Psoas muscle (tissue), 8 donors: ENCODE data around the gene MRPS18A. TPM values are rescaled to one million over a fixed set of nuclear protein-coding genes. Genes with fewer than 3 reads are reported as not detected.

Experiments used
- ATAC-seq, 4 donors: fragments of 200-7000 bp; cut with Tn5 transposase; one replicate each; pipeline ENCODE4 v1.9.1; 2020; ENCODE audit warnings: moderate library complexity in 3 of 4, mild to moderate bottlenecking in 2 of 4
- DNase-seq, 2 donors: peaks; one replicate each; pipeline ENCODE4 v3.0.0-alpha.2; 2020
- H3K27ac ChIP-seq: fragments of 200-600 bp; one replicate; pipeline ENCODE4 v1.8.0; 2022
- H3K27me3 ChIP-seq, 3 donors: fragments of 200-600 bp in 1 of 3; one replicate each; pipeline versions ENCODE4 v1.6.1 to v1.8.0; 2013 to 2022; ENCODE audit warnings: low read length in 2 of 3, mild to moderate bottlenecking in 2 of 3, moderate library complexity in 1 of 3; ENCODE audit not compliant: insufficient read depth in 3 of 3
- H3K36me3 ChIP-seq, 2 donors: fragments of 200-600 bp in 1 of 2; one replicate each; pipeline versions ENCODE4 v1.6.1 to v1.8.0; 2013 to 2022; ENCODE audit warnings: low read depth in 1 of 2, mild to moderate bottlenecking in 1 of 2, moderate library complexity in 1 of 2; ENCODE audit not compliant: insufficient read depth in 1 of 2
- H3K4me1 ChIP-seq: fragments of 200-600 bp; one replicate; pipeline ENCODE4 v1.8.0; 2022
- H3K4me3 ChIP-seq: fragments of 200-600 bp; one replicate; pipeline ENCODE4 v1.8.0; 2022; ENCODE audit warnings: mild to moderate bottlenecking
- H3K9me3 ChIP-seq: fragments of 200-600 bp; one replicate; pipeline ENCODE4 v1.8.0; 2022
- CTCF ChIP-seq: fragments of 200-600 bp; IDR thresholded peaks from one replicate; pipeline ENCODE4 v1.8.0; 2022; ENCODE audit warnings: antibody characterized with exemption
- WGBS, 3 donors: extraction: QIAGEN DNeasy Blood & Tissue Kit; methylation state at CpG; one replicate each; pipeline versions ENCODE4 v1.1.6 to v1.1.7; 2013; 5-methylcytosine and 5-hydroxymethylcytosine counted together
- intact Hi-C, 2 donors: fragments of 100-400 bp; cut with DNase I; formaldehyde crosslinking; loops; one replicate each; pipeline versions ENCODE4 v1.11.0 to v1.14.2; 2022
- polyA plus RNA-seq, 3 donors: library from polyadenylated mRNA; stranded (reverse); fragments of 200-250 nt; gene quantifications; one replicate each; pipeline ENCODE4 v1.2.3, GENCODE V29; 2013
- total RNA-seq, 4 donors: library from RNA; stranded (reverse); fragmentation: NEBNext Ultra II Directional in 2 of 4; extraction: Animal tissue kit (Norgen Biotek cat#: 25700) in 2 of 4; gene quantifications; one replicate each; pipeline versions ENCODE4 v1.2.1 to v1.2.4, GENCODE V29; 2021 to 2023
- donor health status: healthy with polysubstance abuse.
- donor health status: DM: no; HTN: no; CAD: no; lungs with moderate emphysema.
- donor health status: Bipolar disorder and iron deficiency.
- donor health status: healthy.
- donor health status: DM: yes; HTN: yes; CAD: no.
- donor health status: DM: no; HTN: no; CAD: no.
- donor health status: DM: no; HTN: no; CAD: no.
- donor health status: DM: yes; HTN: yes; CAD: no.

Gene MRPS18A
- total and polyA plus RNA-seq, 7 donors, result 64.1 to 152 (median 131) TPM

- DNase-seq (peak; percentile 71 to 82), ATAC-seq (peak; percentile 54 to 83 (median 66))
- Histone ChIP-seq H3K27ac (no peak within 1 kb of the TSS), H3K36me3 (peaks cover 3 to 33% of the 10 kb centered on the region in 2 donors), H3K9me3 (no peaks in the 10 kb centered on the region), H3K4me1 (peaks cover 3% of the 10 kb centered on the region), H3K4me3 (peak within 1 kb of the TSS; percentile 68), H3K27me3 (no peaks in the 10 kb centered on the region)
- no peak for TF ChIP-seq CTCF
- WGBS, 3 donors, result 4 to 6% (median 6%) methylated on average over 43 to 52 of the region's 52 CpGs
- intact Hi-C loops, result no loop called here
Observed at GRCh38 chr6:43644940-43645612, 42.5 kb downstream of the MRPS18A start, which contains the start of gene RSPH9. RSPH9 (plus strand) TSS chr6:43645036; CDS start chr6:43645099, 63 bp downstream.

- intact Hi-C loops, result loop anchor here in 1 of 2 donors (10.0 kb wide), 1 partner anchor 435 kb away; no protein-coding TSS in a partner anchor
- Histone ChIP-seq H3K36me3 (peaks cover 3 to 65% of the 10 kb centered on the region in 2 donors), H3K4me3 (no peak overlapping the region), H3K9me3 (no peaks in the 10 kb centered on the region), H3K4me1 (peaks cover 38% of the 10 kb centered on the region), H3K27ac (no peak overlapping the region), H3K27me3 (no peaks in the 10 kb centered on the region)
- ATAC-seq (no peak), DNase-seq (no peak)
- 85 to 92% (median 85%) methylated on average over 21 of the region's 21 CpGs for WGBS, 3 donors
- TF ChIP-seq CTCF, result no peak
Observed at GRCh38 chr6:43639984-43640800, 47.4 kb downstream of the MRPS18A start.

- H3K9me3 ChIP-seq, result no peaks in the 10 kb centered on the region
- H3K27ac ChIP-seq, result peak overlapping the region; percentile 92
- ATAC-seq, result peak; percentile 16 to 42 (median 30)
- intact Hi-C loops, result loop anchor here in 1 of 2 donors (10.0 kb wide), 1 partner anchor 439 kb away; no protein-coding TSS in a partner anchor
- H3K36me3 ChIP-seq, result peaks cover 3 to 45% of the 10 kb centered on the region in 2 donors
- TF ChIP-seq CTCF, result no peak
- no peaks in the 10 kb centered on the region for H3K27me3 ChIP-seq
- 11 to 18% (median 14%) methylated on average over 7 of the region's 7 CpGs for WGBS, 3 donors
- H3K4me3 ChIP-seq, result peak overlapping the region; percentile 92
- no peak for DNase-seq
- peaks cover 42% of the 10 kb centered on the region for H3K4me1 ChIP-seq
Observed at GRCh38 chr6:43636308-43636659, 51.3 kb downstream of the MRPS18A start.

- WGBS, 3 donors, result 3 to 4% (median 3%) methylated on average over 44 to 48 of the region's 48 CpGs
- H3K4me1 ChIP-seq, result peaks cover 43% of the 10 kb centered on the region
Observed at GRCh38 chr6:43635387-43636307, 51.9 kb downstream of the MRPS18A start, which contains the start of gene MAD2L1BP. MAD2L1BP (plus strand) TSS chr6:43635840; CDS start chr6:43635876, 36 bp downstream.

More at GRCh38 chr6:43635387-43636307, 51.9 kb downstream of the MRPS18A start, which contains the start of gene MAD2L1BP:
- Histone ChIP-seq H3K4me3 (peak within 1 kb of the TSS; percentile 92), H3K36me3 (peaks cover 3 to 38% of the 10 kb centered on the region in 2 donors), H3K9me3 (no peaks in the 10 kb centered on the region), H3K27ac (peak within 1 kb of the TSS; percentile 92), H3K27me3 (no peaks in the 10 kb centered on the region)
- DNase-seq (peak; percentile 87 to 88), ATAC-seq (peak; percentile 90 to 94 (median 92))
- no peak for TF ChIP-seq CTCF
- intact Hi-C loops, result loop anchor here in 1 of 2 donors (10.0 kb wide), 1 partner anchor 439 kb away; no protein-coding TSS in a partner anchor
